NOMO-1 (cell line): ENCODE measurements around the gene KCNH6.

Experiments used
- DNase-seq, 2 experiments: peaks; one replicate each; lab custom pipeline; 2025; ENCODE audit not compliant: unreplicated experiment in 2 of 2; lab: John Stamatoyannopoulos, UW

Gene KCNH6

GRCh38 chr17:63550817-63551639 lies 27.9 kb downstream of the KCNH6 start:
- no peak for DNase-seq

- DNase-seq, result no peak
Observed at GRCh38 chr17:63552211-63552610, 29.1 kb downstream of the KCNH6 start.

- DNase-seq, result peak in 1 of 2 experiments; percentile 57
Observed at GRCh38 chr17:63555500-63556156, 32.5 kb downstream of the KCNH6 start.

- DNase-seq, result no peak
Observed at GRCh38 chr17:63557416-63557815, 34.3 kb downstream of the KCNH6 start.

GRCh38 chr17:63558441-63558840 lies 35.3 kb downstream of the KCNH6 start:
- DNase-seq, result no peak

- DNase-seq, result no peak
Observed at GRCh38 chr17:63561819-63562218, 38.7 kb downstream of the KCNH6 start.

GRCh38 chr17:63563339-63563738 lies 40.2 kb downstream of the KCNH6 start:
- no peak for DNase-seq

- DNase-seq, result no peak
Observed at GRCh38 chr17:63564562-63564961, 41.4 kb downstream of the KCNH6 start.

- DNase-seq, result no peak
Observed at GRCh38 chr17:63567229-63567628, 44.1 kb downstream of the KCNH6 start.

- DNase-seq, result no peak
Observed at GRCh38 chr17:63568563-63568962, 45.4 kb downstream of the KCNH6 start.

- DNase-seq, result no peak
Observed at GRCh38 chr17:63571632-63572310, 48.6 kb downstream of the KCNH6 start.

GRCh38 chr17:63573634-63574033 lies 50.5 kb downstream of the KCNH6 start:
- DNase-seq, result no peak

- no peak for DNase-seq
Observed at GRCh38 chr17:63578027-63578768, 55.0 kb downstream of the KCNH6 start.

GRCh38 chr17:63578769-63579111 lies 55.6 kb downstream of the KCNH6 start:
- no peak for DNase-seq

GRCh38 chr17:63579633-63580032 lies 56.5 kb downstream of the KCNH6 start:
- DNase-seq, result no peak

- no peak for DNase-seq
Observed at GRCh38 chr17:63587770-63588169, 64.6 kb downstream of the KCNH6 start.

- no peak for DNase-seq
Observed at GRCh38 chr17:63588797-63589196, 65.6 kb downstream of the KCNH6 start.

GRCh38 chr17:63589646-63590045 lies 66.5 kb downstream of the KCNH6 start:
- no peak for DNase-seq

- no peak for DNase-seq
Observed at GRCh38 chr17:63592797-63593196, 69.6 kb downstream of the KCNH6 start.

- no peak for DNase-seq
Observed at GRCh38 chr17:63595132-63595531, 72.0 kb downstream of the KCNH6 start.
